ENCODE data around the gene KLHL26.

KLHL26 gene

GRCh38 chr19:18603255-18603957 is 33.4 kb upstream of the KLHL26 start:
- no peak for DNase-seq

DNA sequence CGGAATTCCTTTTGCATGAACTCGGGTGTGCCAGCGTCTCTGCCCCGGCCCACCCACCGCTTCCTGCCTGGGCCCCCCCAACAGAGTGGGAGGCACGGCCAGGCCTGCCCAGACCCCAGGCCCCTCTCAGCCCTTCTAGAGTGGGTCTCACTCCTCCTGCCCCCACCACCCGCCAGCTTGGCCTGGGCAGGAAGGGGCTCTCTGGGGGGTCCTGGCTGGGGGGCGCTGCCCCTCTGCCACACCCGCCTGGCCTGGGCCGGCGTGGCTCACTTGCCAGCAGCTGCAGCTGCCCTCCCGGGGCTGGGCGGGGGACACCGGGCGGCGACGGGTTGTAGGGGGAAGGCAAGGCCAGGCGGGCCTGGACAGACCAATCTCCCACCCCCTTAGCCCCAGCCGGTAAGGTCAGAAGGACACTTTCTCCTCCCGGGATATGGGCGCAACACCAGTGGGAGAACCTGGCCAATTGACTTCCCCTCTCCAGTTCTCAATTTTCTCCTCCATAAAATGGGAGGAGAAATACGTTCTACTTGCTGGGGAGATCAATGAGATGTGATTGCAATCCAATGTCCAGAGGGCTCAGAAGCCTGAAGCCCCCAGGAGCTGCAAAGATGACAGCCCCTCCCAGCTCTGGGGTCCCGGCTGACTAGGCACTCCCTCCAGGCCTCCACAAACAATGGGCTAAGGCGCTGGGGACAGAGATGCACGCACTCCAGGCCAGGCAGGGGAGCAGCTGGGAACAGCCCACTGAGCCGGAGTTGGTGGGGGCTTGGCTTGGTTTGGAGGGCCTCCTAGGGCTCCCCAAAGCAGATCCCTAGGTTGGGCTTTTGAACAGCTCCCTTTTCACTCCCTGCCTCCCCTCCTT is 32.6 kb upstream of the KLHL26 start:
- no peak for DNase-seq

DNA sequence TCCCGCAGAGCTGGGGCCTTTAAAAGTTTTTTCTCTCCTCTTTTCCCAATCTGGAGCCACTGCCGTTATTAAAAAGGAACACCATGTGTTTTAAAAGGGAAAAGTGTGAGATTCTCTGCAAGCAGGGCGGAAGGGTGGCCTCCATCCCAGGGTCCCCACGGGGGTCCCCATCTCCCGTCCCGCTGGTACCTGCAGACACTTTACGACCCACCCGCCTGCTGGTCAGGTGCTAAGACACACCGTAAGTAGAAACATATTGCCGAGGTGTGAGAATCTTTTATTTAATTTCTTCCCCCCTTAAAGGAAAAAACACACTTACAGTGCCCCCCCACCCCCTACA is 32.0 kb upstream of the KLHL26 start:
- DNase-seq, result no peak

GRCh38 chr19:18605196-18605545 is 31.7 kb upstream of the KLHL26 start:
- DNase-seq, result no peak

- no peak for DNase-seq
Observed at GRCh38 chr19:18605546-18606280, 31.1 kb upstream of the KLHL26 start.

DNA sequence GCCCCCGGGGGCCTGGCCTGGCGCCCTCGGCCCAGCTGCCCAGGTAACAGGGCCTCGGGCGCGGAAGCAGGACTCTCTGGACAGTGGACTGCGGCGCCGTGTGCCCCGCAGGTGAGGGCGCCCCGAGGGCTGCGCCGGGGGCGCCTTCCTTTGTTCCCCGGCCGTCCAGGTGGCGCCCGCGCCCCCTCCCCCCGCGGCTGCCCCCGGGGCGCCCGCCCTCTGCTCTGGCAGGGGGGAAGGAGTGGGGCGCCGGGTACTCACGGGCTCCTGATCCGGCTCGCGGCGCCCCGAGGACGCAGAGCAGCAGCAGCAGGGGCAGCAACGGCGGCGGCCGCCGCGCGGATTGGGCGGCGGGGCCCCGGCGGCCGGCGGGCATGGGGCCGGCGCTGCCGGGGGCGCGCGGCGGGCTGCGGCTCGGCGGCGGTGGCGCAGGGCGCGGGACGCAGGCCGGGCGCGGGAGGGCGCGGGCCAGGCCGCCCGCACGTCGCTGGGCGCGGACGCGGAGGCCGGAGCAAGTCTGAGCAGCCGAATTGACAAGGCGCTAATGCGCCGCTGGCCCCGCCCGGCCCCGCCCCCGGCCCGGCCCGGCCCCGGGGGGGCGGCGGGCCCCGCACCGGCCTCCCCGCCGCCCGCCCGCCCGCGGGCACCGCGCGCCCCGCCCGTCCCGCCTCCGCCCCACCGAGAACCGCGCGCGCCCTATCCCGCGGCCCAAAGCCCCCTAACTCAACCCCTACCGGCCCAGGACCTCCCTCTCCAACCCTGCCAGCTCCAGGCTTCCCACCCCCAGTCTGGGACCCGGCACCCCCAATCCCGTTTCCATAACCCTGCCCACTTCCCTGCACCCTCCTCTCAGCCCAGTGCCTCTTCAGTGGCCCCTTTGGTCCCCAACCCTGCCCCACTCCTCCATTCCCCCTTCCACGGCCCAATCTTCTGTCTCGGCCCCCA is 30.3 kb upstream of the KLHL26 start, which contains the start of gene CRLF1:
Gene CRLF1, minus strand, starts transcription at position 519 of the 945 bp plus-strand sequence. Its CDS starts 143 bp downstream, at position 376.
- DNase-seq, result no peak

DNA sequence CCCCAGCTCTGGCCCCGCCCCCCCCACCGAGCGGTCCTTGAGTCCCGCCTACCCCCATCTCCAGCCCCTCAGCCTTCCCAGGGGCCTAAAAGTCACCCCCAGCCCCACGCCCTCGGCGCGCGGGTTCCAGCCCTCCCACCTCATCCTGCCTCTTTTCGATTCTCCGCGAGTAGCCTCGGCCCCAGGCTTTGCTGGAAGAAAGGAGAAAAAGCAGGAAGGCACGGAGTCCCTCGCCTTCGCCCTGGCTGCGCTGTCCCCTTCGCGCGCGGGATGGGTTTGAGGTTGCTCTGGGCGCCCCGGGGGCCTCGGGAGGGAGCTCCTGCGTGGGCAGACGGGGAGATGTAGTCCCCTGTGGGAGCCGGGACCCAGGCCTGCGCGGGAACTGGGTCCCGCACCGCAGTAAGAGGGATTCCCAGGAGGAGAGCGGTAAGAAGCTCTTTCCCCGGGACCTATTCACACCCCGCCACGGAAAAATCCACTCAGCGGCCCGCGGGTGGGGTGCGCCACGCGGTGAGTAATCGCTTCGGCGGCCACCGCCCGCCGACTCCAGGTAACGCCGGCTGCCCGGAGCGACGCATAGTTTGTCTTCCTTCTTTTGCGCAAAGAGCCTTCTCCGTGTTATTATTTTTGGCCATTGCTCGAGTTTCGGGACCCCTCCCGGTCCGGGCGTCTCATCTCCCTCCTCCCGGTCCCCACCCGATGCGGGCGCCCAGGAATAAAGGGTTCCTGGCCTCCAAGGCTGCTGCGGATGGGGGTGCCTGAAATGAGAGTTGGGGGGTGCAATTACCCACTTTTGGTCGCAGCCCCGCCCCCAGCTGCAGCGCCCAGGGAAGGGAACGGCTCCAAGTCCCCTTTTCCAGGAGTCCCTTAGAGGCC is 29.4 kb upstream of the KLHL26 start:
- no peak for DNase-seq

DNA sequence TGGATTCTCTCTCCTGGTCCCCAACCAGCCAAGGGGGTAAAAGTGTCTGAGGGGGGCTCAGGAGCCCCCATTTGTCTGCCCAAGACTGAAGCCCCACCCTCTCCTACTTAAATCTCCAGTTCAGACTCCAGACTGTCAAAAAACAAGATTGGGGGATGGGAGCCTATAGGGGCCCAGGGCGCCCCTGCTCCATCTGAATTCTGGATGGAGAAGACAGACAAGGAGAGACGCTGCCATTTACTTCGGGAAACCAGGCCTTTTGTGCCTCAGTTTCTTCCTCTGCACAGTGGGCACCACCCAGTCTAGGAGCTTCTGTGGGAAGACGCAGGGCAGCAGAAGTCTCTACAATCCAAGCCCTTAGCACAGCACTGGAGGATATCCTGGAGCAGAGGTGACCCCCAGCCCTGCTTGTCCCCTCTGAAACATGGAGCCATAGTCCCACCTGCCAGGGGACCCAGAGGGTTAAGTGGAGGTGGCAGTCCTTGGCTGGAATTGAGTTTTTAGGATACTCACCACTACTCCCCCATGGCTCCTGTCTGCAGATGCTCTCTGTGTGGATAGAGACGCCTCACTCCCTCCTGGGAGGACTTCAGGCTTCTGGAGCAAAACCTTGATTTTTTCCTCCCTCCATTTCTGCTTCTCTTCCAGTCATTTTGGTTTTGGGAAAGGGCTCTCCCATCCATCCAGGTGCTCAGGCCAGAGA is 28.6 kb upstream of the KLHL26 start:
- no peak for DNase-seq

- DNase-seq, result no peak
Observed at GRCh38 chr19:18608805-18609716, 27.8 kb upstream of the KLHL26 start.

GRCh38 chr19:18609717-18610051 is 27.1 kb upstream of the KLHL26 start:
- no peak for DNase-seq

DNA sequence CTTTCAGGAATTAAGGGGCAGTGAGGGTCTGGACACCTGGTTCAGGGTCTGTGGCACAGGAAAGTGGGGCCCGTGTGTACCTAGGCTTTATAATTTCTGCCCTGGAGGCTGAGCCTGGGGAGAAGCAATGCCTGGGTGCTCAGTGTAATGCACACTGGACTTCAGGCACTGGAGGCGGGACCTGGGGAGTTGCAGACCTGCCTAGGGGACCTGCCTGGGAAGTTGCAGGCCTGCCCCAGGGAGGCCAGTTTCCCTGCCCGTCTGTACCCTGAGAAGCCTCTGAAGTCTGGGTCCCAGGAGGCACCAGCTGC is 26.6 kb upstream of the KLHL26 start:
- DNase-seq, result no peak

- no peak for DNase-seq
Observed at GRCh38 chr19:18610556-18611326, 26.1 kb upstream of the KLHL26 start.

DNA sequence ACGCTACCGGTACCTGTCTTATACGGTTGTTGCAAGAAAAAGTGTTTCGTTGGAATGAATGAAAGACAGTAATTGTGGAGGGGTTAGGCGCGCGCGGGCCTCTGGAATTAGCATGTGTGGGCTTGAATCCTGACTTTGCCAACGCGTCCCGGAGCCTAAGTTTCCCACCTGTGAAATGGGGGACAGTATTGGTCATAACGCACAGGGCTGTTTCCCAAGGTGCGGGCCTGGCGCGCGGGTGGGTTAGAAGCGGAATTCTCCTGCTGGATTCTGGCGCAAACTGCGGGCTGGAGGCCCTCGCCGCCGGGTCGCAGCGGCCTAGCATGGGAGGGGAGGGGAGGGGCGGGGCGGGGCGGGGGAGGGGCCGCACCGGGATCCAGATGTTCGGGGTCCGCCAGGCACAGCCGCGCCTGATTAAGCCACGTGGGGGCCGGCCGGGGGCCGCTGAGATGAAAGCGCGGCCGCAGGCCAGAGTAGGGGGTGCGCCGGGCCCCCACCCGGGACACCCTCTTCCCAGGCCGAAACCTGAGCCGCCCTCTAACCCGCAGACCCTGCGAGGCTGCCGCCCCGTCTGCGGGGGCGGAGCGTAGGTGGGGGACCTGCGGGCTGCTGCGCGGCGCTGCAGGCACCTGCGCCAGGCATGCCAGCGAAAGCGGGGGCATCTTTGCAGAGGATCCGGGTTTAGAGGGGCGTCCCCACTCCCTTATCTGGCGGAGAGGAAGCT is 25.3 kb upstream of the KLHL26 start:
- DNase-seq, result no peak

GRCh38 chr19:18612051-18612771 is 24.6 kb upstream of the KLHL26 start:
- DNase-seq, result no peak

GRCh38 chr19:18612772-18613588 is 23.8 kb upstream of the KLHL26 start, which contains the start of gene TMEM59L:
TMEM59L (plus strand) TSS chr19:18612870; CDS start chr19:18612959, 89 bp downstream.
- DNase-seq, result no peak

DNA sequence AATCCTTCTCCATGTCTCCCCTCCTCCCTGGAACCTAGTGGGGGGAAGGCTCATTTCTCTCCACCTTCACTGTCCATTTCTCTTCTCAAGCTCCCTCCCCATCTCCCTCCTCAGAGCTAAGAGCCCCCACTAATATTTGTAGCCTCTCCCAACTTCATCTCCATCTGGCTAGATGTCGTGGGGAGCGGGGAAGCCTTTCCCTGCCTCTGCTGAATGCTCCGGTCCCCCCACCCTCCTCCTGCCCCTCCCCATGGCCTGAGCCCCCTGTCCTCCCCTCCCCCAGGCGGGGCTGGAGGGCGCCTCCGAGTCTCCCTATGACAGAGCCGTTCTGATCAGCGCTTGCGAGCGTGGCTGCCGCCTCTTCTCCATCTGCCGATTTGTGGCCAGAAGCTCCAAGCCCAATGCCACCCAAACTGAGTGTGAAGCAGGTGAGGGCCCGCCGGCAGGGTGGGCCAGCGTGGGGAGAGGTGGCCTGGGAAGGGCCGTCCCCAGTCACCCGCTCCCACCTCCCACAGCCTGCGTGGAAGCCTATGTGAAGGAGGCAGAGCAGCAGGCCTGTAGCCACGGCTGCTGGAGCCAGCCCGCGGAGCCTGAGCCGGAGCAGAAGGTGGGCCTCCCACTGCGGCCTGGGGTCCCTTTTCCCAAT is 23.1 kb upstream of the KLHL26 start:
- DNase-seq, result no peak
